ENCODE data around the gene ZNF484.
A peak's percentile ranks its signal among the peaks of the same experiment; 100 is the strongest.
"Not testable (repeated sequence)": the region's sequence is repeated elsewhere in the genome, so short reads cannot be mapped to it uniquely, and the experiment has no call there.

Gene ZNF484

GRCh38 chr9:92877531-92878430 lies at the start of gene ZNF484:
TSS of gene ZNF484 (minus strand) at chr9:92878038. CDS start at chr9:92875029, 3,009 bp downstream.
- DNase-seq (ENCODE audit: low spot score), result peak; percentile 98

DNA sequence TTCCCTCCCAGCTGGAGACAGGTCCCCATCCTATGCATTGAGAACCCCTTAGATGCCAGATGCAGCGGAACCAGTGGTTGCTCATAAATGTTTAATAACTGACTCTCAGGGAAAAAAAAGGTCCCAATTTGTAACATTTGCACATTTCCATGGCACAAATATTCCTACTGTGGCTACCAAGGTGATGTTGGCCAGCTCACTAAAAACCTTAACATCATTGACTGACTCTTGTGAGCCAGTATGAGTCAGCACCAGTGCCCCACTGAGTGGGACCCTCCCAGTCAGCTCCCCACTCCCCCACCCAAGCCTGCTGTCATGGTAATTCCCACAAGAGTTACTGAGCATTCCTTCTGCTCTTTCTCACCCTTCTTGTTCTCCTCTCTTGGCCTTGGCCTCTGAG lies 42.6 kb upstream of the ZNF484 start:
- DNase-seq (ENCODE audit: low spot score), result no peak

DNA sequence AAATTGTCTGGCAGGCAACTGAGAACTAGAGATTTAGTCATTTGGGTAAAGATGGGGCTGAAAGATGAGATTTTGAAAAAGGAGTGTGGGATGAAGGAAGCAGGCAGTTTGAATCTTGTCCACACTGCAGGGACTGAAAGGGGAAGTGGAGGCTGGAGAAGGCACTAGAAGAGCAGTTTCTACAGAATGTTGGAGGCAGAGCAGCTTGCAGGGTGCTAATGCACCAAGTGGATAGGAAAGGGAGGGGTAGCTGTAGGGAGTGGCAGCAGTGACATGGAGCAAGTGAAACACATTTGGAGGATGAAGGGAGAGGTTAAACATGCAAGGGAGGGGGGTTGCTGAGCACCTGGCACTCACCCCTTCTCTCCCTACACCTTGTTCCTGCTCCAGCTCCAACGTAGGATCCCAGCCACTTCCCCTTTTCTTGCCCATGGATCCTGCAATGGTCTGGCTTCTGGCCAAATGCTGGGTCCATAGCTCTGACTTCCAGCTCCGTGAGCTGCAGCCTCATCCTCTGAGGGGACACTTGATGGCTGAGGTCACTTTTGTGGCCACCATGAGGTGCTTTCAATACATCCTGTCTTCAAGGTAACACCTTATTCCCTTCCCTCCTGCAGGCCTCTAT lies 39.5 kb upstream of the ZNF484 start:
- no peak for DNase-seq (ENCODE audit: low spot score)

DNA sequence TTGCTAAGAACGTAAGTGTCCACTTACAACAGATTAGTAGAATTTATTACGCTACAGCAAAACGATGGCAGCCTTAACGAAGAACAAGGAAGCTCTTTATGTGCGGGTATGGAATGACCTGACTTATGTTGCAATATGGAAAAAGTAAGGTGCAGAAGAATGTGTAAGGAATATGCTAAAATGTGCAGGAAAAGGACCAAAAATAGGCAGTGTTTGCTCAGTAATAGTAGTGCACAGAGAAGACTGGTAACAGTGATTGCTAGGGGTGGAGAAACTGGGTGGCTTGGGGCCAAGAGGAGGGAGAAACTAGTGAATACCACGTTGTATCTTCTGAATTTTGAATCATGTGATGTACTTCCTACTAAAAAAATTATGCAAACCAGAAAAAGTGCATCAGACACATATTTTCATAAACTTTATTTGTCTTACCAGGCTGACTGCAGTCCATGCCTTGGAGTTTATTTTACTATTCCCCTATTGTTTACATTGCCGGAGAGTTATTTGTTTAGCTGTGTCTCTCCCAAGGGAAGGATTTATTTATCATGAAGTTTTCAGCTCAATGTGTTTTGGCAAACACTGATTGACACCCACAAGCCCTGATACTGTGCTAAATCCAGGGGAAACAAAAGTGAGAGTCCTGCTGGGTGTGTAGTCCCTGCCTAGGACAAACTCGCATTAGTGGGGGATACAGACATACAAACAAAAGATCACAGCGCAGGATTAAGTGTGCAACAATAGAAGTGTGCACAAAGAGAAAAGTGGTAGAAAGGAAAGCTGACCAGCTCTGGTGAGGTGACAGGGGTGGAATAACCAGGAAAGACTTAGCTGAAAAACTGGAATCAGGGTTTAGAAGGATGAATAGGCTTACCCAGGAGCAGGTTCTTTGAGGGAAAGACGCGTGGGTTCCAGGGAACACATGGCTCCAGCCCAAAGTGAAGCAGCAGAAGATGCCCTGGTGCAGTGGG lies 34.0 kb upstream of the ZNF484 start:
- DNase-seq (ENCODE audit: low spot score), result no peak

DNA sequence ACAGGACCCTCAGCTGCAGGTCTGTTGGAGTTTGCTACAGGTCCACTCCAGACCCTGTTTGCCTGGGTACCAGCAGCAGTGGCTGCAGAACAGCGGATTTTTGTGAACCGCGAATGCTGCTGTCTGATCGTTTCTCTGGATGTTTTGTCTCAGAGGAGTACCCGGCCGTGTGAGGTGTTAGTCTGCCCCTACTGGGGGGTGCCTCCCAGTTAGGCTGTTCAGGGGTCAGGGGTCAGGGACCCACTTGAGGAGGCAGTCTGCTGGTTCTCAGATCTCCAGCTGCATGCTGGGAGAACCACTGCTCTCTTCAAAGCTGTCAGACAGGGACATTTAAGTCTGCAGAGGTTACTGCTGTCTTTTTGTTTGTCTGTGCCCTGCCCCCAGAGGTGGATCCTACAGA lies 27.3 kb upstream of the ZNF484 start:
- DNase-seq (ENCODE audit: low spot score), result not testable (repeated sequence)

- DNase-seq (ENCODE audit: low spot score), result no peak
Measured at GRCh38 chr9:92897323-92897722, 19.5 kb upstream of the ZNF484 start.

- DNase-seq (ENCODE audit: low spot score), result no peak
Measured at GRCh38 chr9:92895812-92896436, 18.1 kb upstream of the ZNF484 start.

- no peak for DNase-seq (ENCODE audit: low spot score)
Measured at GRCh38 chr9:92894711-92895362, 17.0 kb upstream of the ZNF484 start.

GRCh38 chr9:92893916-92894610 lies 16.2 kb upstream of the ZNF484 start:
- not testable (repeated sequence) for DNase-seq (ENCODE audit: low spot score)

GRCh38 chr9:92892276-92892675 lies 14.4 kb upstream of the ZNF484 start:
- not testable (repeated sequence) for DNase-seq (ENCODE audit: low spot score)

DNA sequence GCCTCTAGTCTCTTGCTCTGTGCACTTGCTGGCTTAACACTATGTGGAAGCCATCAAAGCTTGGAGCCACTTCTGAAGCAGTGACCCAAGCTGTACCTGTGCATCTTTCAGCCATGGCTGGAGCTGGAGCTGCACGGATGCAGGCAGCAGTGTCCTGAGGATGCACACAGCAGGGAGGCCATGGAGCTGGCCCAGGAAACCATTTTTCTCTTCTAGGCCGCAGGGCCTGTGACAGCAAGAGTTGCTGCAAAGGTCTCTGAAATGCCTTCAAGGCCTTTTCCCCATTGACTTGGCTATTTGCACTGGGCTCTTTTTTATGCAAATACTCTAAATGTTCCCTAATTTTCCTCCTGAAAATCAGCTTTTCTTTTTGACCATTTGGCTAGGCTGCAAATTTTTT lies 12.9 kb upstream of the ZNF484 start:
- no peak for DNase-seq (ENCODE audit: low spot score)

- peak; percentile 54 for DNase-seq (ENCODE audit: low spot score)
Measured at GRCh38 chr9:92887880-92888338, 10.1 kb upstream of the ZNF484 start.

DNA sequence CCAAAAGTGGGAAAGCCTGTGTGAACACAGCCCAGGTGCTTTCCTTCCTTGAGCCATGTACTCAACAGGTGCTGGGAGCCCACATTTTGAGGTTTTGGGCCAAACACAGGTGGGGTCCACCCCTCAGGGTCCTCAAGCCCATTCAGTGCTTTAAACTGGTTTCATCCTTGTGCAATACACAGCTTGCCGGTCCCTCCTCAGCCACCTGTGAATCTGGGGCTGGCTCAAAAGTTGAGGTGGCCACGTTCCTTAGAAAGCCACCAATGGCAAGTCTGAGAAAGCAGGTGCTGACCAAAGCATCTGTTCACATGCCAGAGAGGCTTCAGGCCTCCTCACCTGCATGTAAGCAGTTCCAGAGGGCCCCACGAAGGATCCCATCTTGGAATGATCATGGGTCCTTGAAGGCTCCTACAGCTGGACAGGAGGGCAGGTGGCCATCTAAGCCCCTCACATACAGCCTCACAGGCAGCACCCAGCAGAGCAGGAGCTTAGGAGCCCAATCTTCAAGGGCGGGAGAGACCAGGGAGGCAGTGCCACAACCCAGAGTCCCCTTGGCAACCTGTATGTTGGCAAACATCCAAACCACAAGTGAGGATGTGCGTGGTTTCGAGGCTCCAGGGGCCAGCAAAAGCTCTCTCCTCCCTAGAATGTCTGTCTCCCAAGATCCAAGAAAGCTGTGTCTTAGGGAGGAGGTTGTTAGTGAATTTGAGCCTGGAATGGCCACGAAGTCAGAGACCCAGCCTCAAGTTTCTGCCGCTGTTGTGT lies 9.2 kb upstream of the ZNF484 start:
- peak; percentile 18 for DNase-seq (ENCODE audit: low spot score)

GRCh38 chr9:92883666-92884405 lies 6.0 kb upstream of the ZNF484 start:
- DNase-seq (ENCODE audit: low spot score), result not testable (repeated sequence)

GRCh38 chr9:92882276-92882675 lies 4.4 kb upstream of the ZNF484 start:
- DNase-seq (ENCODE audit: low spot score), result no peak

DNA sequence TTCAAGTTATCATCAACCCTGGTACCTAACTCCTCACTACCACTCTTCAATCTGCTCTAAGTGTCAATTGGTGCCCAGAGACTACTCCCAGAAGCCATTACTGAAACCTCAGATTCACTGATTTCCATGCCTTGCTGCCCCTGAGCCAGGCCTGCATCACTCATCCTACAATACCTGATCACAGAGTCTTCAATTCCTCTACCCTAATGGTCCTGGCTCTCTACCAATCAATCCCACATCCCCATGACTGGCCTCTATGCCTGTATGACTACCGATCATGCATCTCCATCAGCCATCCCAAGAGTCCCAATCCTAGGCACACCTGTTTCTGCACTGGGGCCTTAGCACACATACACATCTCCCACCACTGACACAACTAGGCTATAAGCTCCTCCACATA lies 2.5 kb downstream of the ZNF484 start:
- DNase-seq (ENCODE audit: low spot score), result no peak

- no peak for DNase-seq (ENCODE audit: low spot score)
Measured at GRCh38 chr9:92870289-92870688, 7.5 kb downstream of the ZNF484 start.

DNA sequence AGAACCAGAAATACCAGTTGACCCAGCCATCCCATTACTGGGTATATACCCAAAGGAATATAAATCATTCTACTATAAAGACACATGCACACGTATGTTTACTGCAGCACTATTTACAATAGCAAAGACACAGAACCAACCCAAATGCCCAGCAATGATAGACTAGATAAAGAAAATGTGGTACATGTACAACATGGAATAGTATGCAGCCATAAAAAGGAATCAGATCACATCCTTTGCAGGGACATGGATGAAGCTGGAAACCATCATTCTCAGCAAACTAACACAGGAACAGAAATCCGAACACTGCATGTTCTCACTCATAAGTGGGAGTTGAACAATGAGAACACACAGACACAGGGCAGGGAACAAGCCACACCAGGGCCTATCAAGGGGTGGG lies 11.2 kb downstream of the ZNF484 start:
- not testable (repeated sequence) for DNase-seq (ENCODE audit: low spot score)

- DNase-seq (ENCODE audit: low spot score), result no peak
Measured at GRCh38 chr9:92864152-92864551, 13.7 kb downstream of the ZNF484 start.

Measured in kidney tubule cell (primary cell).